A549 (cell line): ENCODE data around the gene C1orf53. TPM values are rescaled to one million over a fixed set of nuclear protein-coding genes. Genes with fewer than 3 reads are reported as not detected.
"Not testable (repeated sequence)": the region's sequence is repeated elsewhere in the genome, so short reads cannot be mapped to it uniquely, and the experiment has no call there.

Source experiments
- ATAC-seq, 2 experiments: fragments of 200-7000 bp in 1 of 2; fragments of >200 bp in 1 of 2; cut with Nextera tagmentation in 1 of 2; cut with Tn5 transposase in 1 of 2; 3 replicates each; pipeline versions ENCODE4 v1.8.0 to v1.9.1; 2018 to 2020; ENCODE audit warnings: mild to moderate bottlenecking in 1 of 2, moderate library complexity in 1 of 2
- CTCF ChIA-PET: fragments of 300-600 bp; sonication (Branson Sonifier 250); formaldehyde crosslinking; extraction: SDS; loops from one replicate; lab custom pipeline; 2021; ENCODE audit warnings: antibody characterized with exemption, inconsistent platforms; lab: Yijun Ruan, JAX
- POLR2A ChIA-PET: fragments of 350-600 bp; formaldehyde crosslinking; extraction: SDS; loops from one replicate; lab custom pipeline; 2021; ENCODE audit warnings: antibody characterized with exemption, inconsistent platforms; lab: Yijun Ruan, JAX
- DNase-seq, 2 experiments: peaks; one replicate each; pipeline versions ENCODE4 v3.0.0 to v3.0.0-alpha.2; 2011 to 2016; ENCODE audit warnings: low read depth in 1 of 2, low spot score in 1 of 2
- FAIRE-seq: peaks from 2 replicates; lab custom pipeline; 2011; peaks lifted over from hg19 to GRCh38; lab: Jason Lieb, UNC
- H3K27ac ChIP-seq, 2 experiments: fragments of >200 bp; sonication (Bioruptor Twin); formaldehyde crosslinking; 3 replicates each; pipeline ENCODE4 v1.5.1; 2016 to 2017
- H3K4me1 ChIP-seq: fragments of >200 bp; sonication (Bioruptor Twin); formaldehyde crosslinking; 3 replicates; pipeline ENCODE4 v1.6.1; 2016
- H3K4me2 ChIP-seq: fragments of >200 bp; sonication (Bioruptor Twin); formaldehyde crosslinking; 3 replicates; pipeline ENCODE4 v1.6.1; 2016
- H3K4me3 ChIP-seq: fragments of >200 bp; sonication (Bioruptor Twin); formaldehyde crosslinking; 3 replicates; pipeline ENCODE4 v1.5.1; 2016
- H3K9me3 ChIP-seq: fragments of >200 bp; sonication (Bioruptor Twin); formaldehyde crosslinking; 3 replicates; pipeline ENCODE4 v1.6.1; 2016
- BHLHE40 ChIP-seq: IDR thresholded peaks from 2 replicates; pipeline ENCODE4 v1.6.1; 2012; ENCODE audit warnings: low read depth, low read length, inconsistent platforms
- CHD2 ChIP-seq: fragments of 150-350 bp; IDR thresholded peaks from 2 replicates; pipeline ENCODE4 v1.6.1; 2014; ENCODE audit warnings: low read length; ENCODE audit not compliant: partially characterized antibody
- CHD4 ChIP-seq: fragments of 200-600 bp; sonication (generic); IDR thresholded peaks from 2 replicates; pipeline ENCODE4 v1.6.1; 2016; ENCODE audit warnings: antibody characterized with exemption, mild to moderate bottlenecking, borderline replicate concordance
- EHMT2 ChIP-seq: fragments of 200-600 bp; sonication (generic); IDR thresholded peaks from 2 replicates; pipeline ENCODE4 v1.6.1; 2016; ENCODE audit warnings: antibody characterized with exemption, low read depth, mild to moderate bottlenecking, moderate library complexity
- EP300 ChIP-seq, 2 experiments: fragments of >200 bp; sonication (Bioruptor Twin); formaldehyde crosslinking; IDR thresholded peaks; 2 replicates in 1 of 2; 3 replicates in 1 of 2; pipeline ENCODE4 v1.6.1; 2016 to 2017
- HOXA7 ChIP-seq: fragments of 250-450 bp; sonication (Bioruptor Pico); IDR thresholded peaks from 2 replicates; pipeline ENCODE4 v1.5.0; 2020; ENCODE audit warnings: mild to moderate bottlenecking, moderate library complexity
- HOXB13 ChIP-seq: fragments of 250-450 bp; sonication (Bioruptor Pico); IDR thresholded peaks from 2 replicates; pipeline ENCODE4 v1.5.0; 2020; ENCODE audit warnings: low read depth, mild to moderate bottlenecking, moderate library complexity
- JUN ChIP-seq, 2 experiments: fragments of >200 bp; sonication (Bioruptor Twin); formaldehyde crosslinking; IDR thresholded peaks; 2 replicates in 1 of 2; 3 replicates in 1 of 2; pipeline ENCODE4 v1.6.1; 2016 to 2017
- MAFK ChIP-seq: fragments of 450-650 bp; IDR thresholded peaks from 2 replicates; pipeline ENCODE4 v1.6.1; 2014; ENCODE audit not compliant: partially characterized antibody
- MAZ ChIP-seq: fragments of 150-350 bp; IDR thresholded peaks from 2 replicates; pipeline ENCODE4 v1.6.1; 2014; ENCODE audit warnings: antibody characterized with exemption, low read depth, low read length, borderline replicate concordance
- NR3C1 ChIP-seq: fragments of >200 bp; sonication (Bioruptor Twin); formaldehyde crosslinking; IDR thresholded peaks from 3 replicates; pipeline ENCODE4 v1.6.1; 2017
- PBX3 ChIP-seq: IDR thresholded peaks from 2 replicates; pipeline ENCODE4 v1.6.1; 2012
- PHF8 ChIP-seq: fragments of 200-600 bp; sonication (generic); IDR thresholded peaks from 2 replicates; pipeline ENCODE4 v1.6.1; 2016; ENCODE audit warnings: low read depth, mild to moderate bottlenecking, antibody characterized with exemption, moderate library complexity, borderline replicate concordance
- POLR2A ChIP-seq: IDR thresholded peaks from 2 replicates; pipeline ENCODE4 v1.6.1; 2012; ENCODE audit warnings: mild to moderate bottlenecking, low read length
- POLR2AphosphoS2 ChIP-seq: conservative IDR thresholded peaks from 2 replicates; pipeline ENCODE4 v1.6.1; 2012; ENCODE audit warnings: low read length, improper control_type of control experiment, inconsistent platforms
- RFX5 ChIP-seq: fragments of 450-650 bp; IDR thresholded peaks from 2 replicates; pipeline ENCODE4 v1.7.1; 2014; ENCODE audit warnings: antibody characterized with exemption, mild to moderate bottlenecking, moderate library complexity
- RNF2 ChIP-seq: fragments of 200-600 bp; sonication (generic); IDR thresholded peaks from 2 replicates; pipeline ENCODE4 v1.6.1; 2016; ENCODE audit warnings: low read depth, mild to moderate bottlenecking, antibody characterized with exemption, moderate library complexity, borderline replicate concordance
- USF2 ChIP-seq: fragments of 450-650 bp; IDR thresholded peaks from 2 replicates; pipeline ENCODE4 v1.6.1; 2014; ENCODE audit warnings: antibody characterized with exemption
- ZNF302 ChIP-seq: fragments of 250-450 bp; sonication (Bioruptor Pico); IDR thresholded peaks from 2 replicates; pipeline ENCODE4 v1.9.0; 2021; ENCODE audit warnings: inconsistent platforms, mild to moderate bottlenecking, moderate library complexity
- WGBS: methylation state at CpG from one replicate; pipeline ENCODE4 v1.1.6; 2017; ENCODE audit errors: missing lambda C conversion rate; 5-methylcytosine and 5-hydroxymethylcytosine counted together
- polyA plus RNA-seq, 4 experiments: library from polyadenylated mRNA; depleted of rRNA in 3 of 4; stranded (reverse); fragments of >200 nt; fragmentation: RNase III in 1 of 4; extraction: RNeasy Plus Mini Kit Qiagen cat#74134 plus additional on column Dnase treatment in 1 of 4; gene quantifications; 2 replicates in 3 of 4; 3 replicates in 1 of 4; pipeline ENCODE4 v1.2.3, GENCODE V29; 2011 to 2017
- TF ChIP-seq, protein P1 (sequence below): IDR thresholded peaks from 2 replicates; pipeline ENCODE4 v1.6.1; 2012; ENCODE audit warnings: low read depth, borderline replicate concordance
- TF ChIP-seq, protein P2 (sequence below): IDR thresholded peaks from 2 replicates; pipeline ENCODE4 v1.6.1; 2012

C1orf53 gene
- polyA plus RNA-seq, 2 of the 4 experiments (the other 2 are of a cell fraction), result 5.7 to 7.9 TPM

DNA sequence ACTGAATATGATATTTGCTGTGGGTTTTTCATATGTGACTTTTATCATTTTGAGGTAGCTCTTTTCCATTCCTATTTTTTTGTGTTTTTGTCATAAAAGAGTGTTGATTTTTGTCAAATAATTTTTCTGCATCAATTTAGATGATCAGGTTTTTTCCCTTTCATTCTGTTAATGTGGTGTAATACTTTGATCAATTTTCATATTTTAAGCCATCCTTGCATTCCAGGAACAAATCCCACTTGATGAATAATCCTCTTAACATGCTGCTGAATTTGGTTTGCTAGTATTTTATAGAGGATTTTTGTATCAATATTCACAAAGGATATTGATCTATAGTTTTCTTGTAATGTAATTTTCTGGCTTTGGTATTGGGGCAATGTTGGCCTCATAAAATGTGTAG lies 25.5 kb upstream of the C1orf53 start:
- no peak for ATAC-seq
- Histone ChIP-seq H3K9me3 (peaks cover 5% of the 10 kb centered on the region; the same call in 1 of the 3 replicates), H3K4me3 (no peak overlapping the region), H3K4me1 (no peaks in the 10 kb centered on the region), H3K27ac (no peak overlapping the region), H3K4me2 (no peak overlapping the region)
- DNase-seq, result no peak
- ChIA-PET POLR2A (no interaction called here), CTCF (interaction anchor here (2.8 kb wide), 1 partner anchor 8 kb away, joined by 9 read pairs; no protein-coding TSS in a partner anchor)
- no peak for TF ChIP-seq CHD4
- no peak for TF ChIP-seq CHD2
- no peak for TF ChIP-seq PBX3
- TF ChIP-seq HOXB13 (CRISPR knock-in tag), result no peak
- TF ChIP-seq USF2, result no peak
- FAIRE-seq, result no peak

GRCh38 chr1:197880385-197880784 lies 22.0 kb upstream of the C1orf53 start:
- 57% methylated on average over 4 of the region's 4 CpGs for WGBS
- ATAC-seq, H3K4me1 ChIP-seq, H3K9me3 ChIP-seq, DNase-seq, FAIRE-seq, POLR2A ChIA-PET, H3K4me2 ChIP-seq, H3K4me3 ChIP-seq, H3K27ac ChIP-seq: not testable (repeated sequence)
- CTCF ChIA-PET, result interaction anchor here (1.3 kb wide), 1 partner anchor 11 kb away, joined by 4 read pairs; no protein-coding TSS in a partner anchor

GRCh38 chr1:197882241-197882640 lies 20.2 kb upstream of the C1orf53 start:
- H3K4me2 ChIP-seq, DNase-seq, H3K4me1 ChIP-seq, H3K4me3 ChIP-seq, CTCF ChIA-PET, ATAC-seq, FAIRE-seq, H3K27ac ChIP-seq, H3K9me3 ChIP-seq, POLR2A ChIA-PET: not testable (repeated sequence)
- 56% methylated on average over 2 of the region's 2 CpGs for WGBS

GRCh38 chr1:197884173-197884572 lies 18.3 kb upstream of the C1orf53 start:
- no peaks in the 10 kb centered on the region for H3K9me3 ChIP-seq
- FAIRE-seq (no peak), ATAC-seq (no peak), DNase-seq (no peak)
- CTCF ChIA-PET, result interaction anchor here (1.2 kb wide), 1 partner anchor 15 kb away, joined by 9 read pairs; no protein-coding TSS in a partner anchor
- no peak overlapping the region for H3K4me3 ChIP-seq
- TF ChIP-seq, protein P1, sequence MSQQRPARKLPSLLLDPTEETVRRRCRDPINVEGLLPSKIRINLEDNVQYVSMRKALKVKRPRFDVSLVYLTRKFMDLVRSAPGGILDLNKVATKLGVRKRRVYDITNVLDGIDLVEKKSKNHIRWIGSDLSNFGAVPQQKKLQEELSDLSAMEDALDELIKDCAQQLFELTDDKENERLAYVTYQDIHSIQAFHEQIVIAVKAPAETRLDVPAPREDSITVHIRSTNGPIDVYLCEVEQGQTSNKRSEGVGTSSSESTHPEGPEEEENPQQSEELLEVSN, result no peak
- TF ChIP-seq CHD2 (no peak), RFX5 (no peak), MAFK (no peak), ZNF302 (CRISPR knock-in tag) (no peak)
- H3K27ac ChIP-seq, result 0 out of 6 replicates have a peak overlapping the region, but pooled peaks of 1 of the 2 experiments have one; percentile 7
- POLR2A ChIA-PET, result no interaction called here
- WGBS, result 27% methylated on average over 5 of the region's 7 CpGs
- 0 out of 3 replicates have a peak, but pooled peaks cover 4% of the 10 kb centered on the region for H3K4me1 ChIP-seq
- no peak overlapping the region for H3K4me2 ChIP-seq

DNA sequence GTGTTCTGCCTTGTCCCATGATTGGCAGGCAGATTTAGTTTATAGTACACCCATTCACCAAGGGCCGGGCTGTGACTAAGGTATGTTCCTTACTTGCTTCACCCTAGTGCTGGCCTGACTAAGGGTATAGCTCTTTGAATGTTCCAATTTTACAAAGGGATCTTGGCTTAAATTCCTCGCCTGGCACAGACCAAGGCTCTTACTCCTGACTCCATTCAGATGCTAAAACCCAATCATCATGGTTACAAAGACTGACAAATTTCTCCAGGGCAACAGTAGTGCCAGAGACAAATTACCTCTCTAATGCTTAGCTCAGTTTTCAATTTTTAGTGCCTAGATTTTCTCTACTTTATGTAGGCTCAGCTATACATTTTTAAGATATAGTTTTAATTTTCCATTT lies 11.5 kb upstream of the C1orf53 start:
- ATAC-seq (no peak), DNase-seq (no peak), FAIRE-seq (no peak)
- POLR2A ChIA-PET, result interaction anchor here (1.0 kb wide), 1 partner anchor 11 kb away, joined by 3 read pairs; no protein-coding TSS in a partner anchor
- H3K9me3 ChIP-seq, result no peaks in the 10 kb centered on the region
- CTCF ChIA-PET, result interaction anchor here (1.6 kb wide), 1 partner anchor 33 kb away, joined by 4 read pairs; no protein-coding TSS in a partner anchor
- 44% methylated on average over 2 of the region's 2 CpGs for WGBS
- H3K4me1 ChIP-seq, result no peaks in the 10 kb centered on the region
- H3K27ac ChIP-seq, result no peak overlapping the region
- no peak overlapping the region for H3K4me3 ChIP-seq
- H3K4me2 ChIP-seq, result no peak overlapping the region
- no peak for TF ChIP-seq EP300 (IDR thresholded peaks at IDR 0.05)
- TF ChIP-seq RNF2, result no peak
- TF ChIP-seq BHLHE40, result no peak
- TF ChIP-seq POLR2A, result no peak
- no peak for TF ChIP-seq MAZ
- TF ChIP-seq JUN (IDR thresholded peaks at IDR 0.05), result no peak
- TF ChIP-seq MAFK, result no peak
- no peak for TF ChIP-seq CHD2
- no peak for TF ChIP-seq CHD4
- TF ChIP-seq, protein P2, sequence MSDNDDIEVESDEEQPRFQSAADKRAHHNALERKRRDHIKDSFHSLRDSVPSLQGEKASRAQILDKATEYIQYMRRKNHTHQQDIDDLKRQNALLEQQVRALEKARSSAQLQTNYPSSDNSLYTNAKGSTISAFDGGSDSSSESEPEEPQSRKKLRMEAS, result no peak
- no peak for TF ChIP-seq EHMT2
- TF ChIP-seq HOXA7 (CRISPR knock-in tag), result no peak
- no peak for TF ChIP-seq NR3C1
- TF ChIP-seq PHF8, result no peak
- no peak for TF ChIP-seq POLR2AphosphoS2
